NAMALWA (cell line): ENCODE measurements around the gene COQ9.
A peak's percentile ranks its signal among the peaks of the same experiment; 100 is the strongest.
"Not testable (repeated sequence)": the region's sequence is repeated elsewhere in the genome, so short reads cannot be mapped to it uniquely, and the experiment has no call there.

Source experiments
- DNase-seq: peaks from one replicate; pipeline ENCODE4 v3.0.0-alpha.2; 2015; ENCODE audit warnings: low spot score

The COQ9 gene

DNA sequence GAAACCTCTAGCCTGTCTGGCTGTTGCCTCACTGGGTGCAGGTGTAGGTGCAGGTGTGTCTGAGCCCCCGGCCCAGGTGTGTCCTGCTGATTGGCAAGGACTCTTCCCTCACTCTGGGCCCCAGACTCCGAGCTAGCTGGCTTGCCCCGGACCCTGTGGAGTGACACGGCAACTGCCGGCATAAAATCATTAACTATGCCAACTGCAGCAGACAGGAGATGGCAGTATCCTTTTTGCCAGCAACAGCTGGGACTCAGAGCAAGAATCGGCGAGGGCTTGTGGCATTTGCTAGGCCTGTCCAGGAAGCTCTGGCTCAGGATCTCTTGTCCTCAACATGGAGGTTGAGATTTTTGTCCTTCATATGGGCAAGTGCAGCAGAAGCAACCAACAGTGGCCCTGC is 20.9 kb upstream of the COQ9 start:
- DNase-seq = no peak

DNA sequence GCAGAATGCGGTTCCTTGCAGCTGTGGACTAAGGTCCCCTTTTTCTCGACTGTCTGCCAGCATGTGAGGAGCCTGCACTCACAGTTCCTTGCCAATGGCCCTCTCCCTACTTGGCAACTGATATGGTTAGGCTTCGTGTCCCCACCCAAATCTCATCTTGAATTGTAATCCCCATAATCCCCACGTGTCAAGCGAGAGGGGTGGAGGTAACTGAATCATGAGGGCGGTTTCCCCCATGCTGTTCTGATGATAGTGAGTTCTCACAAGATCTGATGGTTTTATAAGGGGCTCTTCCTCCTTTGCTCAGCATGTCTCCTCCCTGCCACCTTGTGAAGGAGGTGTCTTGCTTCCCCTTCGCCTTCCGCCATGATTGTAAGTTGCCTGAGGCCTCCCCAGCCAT is 20.0 kb upstream of the COQ9 start:
- no peak for DNase-seq

DNA sequence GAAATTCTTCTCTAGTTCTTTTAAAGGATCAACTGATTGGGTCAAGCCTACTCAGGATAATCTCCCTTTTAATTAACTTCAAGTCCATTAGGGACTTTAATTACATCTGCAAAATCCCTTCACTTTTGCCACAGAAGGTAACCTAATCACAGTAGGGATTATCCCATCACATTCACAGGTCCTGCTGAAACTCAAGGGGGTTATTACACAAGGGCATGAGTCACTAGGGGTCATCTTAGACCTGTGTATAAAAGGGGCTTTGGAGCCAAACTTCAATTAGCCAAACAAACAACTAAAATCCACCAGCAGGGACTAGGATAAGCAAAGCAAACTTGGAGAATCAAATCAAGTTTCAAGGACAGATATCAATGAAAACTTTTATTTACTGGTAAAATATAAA is 19.5 kb upstream of the COQ9 start:
- DNase-seq = no peak

DNA sequence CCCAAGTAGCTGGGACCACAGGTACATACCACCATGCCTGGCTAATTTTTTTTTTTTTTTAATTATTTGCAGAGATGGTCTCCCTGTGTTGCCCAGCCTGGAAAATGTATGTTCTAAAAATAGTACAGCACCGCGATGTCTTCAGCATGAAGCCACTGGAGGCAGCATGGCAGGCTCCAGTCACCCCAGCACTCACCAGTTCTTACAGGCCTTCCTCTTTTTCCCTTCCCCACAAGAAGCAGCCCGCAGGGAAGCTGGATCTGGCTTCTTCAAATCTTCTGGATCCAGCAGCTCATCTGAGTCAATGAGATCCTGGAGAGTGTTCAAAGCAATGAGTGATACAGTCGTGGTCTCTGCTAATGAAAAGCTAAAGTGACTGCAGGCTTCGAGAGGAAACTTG is 16.3 kb upstream of the COQ9 start:
- no peak for DNase-seq

DNA sequence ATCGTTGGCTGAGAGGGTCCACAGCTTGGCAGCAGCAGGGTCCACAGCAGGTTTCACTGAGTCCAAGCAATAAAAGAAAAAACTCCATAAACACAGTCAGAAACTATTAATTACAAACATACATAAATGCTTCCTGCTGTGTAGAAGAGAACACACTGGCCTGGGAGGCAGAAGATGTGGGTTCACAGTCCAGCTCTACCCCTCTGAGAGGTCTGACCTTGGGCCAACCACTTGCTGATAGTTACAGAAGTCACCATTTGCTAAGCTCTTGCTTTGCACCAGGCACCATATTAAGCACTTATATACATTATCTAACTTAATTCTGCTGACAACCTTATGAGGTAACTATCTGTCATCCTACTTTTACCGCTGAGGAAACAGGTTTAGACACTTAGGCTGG is 14.8 kb upstream of the COQ9 start:
- DNase-seq = no peak

DNA sequence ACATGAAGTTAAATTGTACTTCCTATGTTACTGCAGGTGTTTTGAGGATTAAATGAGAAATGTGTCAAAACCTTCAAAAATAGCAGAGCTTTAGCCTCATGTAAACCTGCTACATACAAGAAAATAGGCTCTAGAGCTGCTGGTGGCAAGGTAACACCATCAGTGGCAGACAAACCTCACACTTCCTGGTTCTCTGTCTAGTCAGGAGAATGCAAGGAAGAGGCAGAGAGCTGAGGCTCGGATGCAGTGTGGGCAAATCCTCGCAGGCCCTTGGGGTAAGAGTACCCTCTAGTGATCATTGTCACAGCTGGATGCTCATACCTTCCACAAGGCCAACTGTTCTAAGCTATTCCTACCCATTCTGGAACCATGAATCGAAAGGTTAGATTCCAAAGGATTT is 14.3 kb upstream of the COQ9 start:
- no peak for DNase-seq

DNA sequence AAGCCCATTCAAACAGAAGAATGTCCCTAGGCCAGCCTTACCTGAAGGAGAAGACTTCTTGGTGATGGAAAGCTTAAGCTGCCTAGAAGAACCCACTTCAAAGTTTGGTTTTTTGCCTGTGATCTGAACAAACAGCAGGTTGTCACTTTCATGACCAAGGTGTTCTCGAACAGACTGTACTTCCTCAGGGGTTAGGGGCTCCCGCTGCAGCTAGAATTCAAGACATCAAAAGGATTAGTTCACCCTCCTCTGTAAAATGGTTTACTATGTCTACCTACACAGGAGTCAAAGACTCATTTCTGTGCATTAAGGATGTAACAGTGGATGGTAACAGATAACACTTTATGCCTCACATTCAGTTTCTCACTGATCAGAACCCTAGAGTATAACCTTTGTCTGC is 13.3 kb upstream of the COQ9 start:
- DNase-seq = no peak

DNA sequence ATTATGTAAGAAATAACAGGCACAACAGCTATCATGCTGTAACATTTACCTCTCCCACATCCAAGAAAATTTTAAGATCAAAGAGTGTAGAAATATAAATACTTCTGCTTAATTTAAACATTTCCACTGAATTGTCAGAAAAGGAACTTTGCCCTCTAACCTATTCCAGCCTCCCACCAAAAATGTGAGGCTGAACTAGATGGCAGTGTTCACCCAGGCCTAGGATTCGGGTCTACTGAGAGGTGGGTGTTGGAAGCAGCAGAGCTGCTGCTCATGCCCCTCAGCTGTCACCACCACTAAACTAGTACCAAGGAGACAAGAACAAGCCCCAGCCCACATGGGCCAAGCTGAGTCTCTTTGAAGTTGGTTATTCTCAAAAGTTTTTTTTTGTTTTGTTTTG is 11.4 kb upstream of the COQ9 start:
- no peak for DNase-seq

DNA sequence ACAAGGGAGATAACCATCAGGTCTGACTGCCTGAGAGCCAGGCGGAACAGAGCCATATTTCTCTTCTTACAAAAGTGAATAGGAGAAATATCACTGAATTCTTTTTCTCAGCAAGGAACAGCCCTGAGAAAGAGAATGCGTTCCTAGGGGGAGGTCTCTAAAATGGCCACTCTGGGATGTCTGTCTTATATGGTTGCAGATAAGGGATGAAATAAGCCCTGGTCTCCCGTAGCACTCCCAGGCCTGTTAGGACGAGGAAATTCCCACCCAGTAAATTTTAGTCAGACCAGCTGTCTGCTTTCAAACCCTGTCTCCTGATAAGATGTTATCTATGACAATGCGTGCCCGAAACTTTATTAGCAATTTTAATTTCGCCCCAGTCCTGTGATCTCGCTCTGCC is 7.3 kb upstream of the COQ9 start:
- not testable (repeated sequence) for DNase-seq

DNA sequence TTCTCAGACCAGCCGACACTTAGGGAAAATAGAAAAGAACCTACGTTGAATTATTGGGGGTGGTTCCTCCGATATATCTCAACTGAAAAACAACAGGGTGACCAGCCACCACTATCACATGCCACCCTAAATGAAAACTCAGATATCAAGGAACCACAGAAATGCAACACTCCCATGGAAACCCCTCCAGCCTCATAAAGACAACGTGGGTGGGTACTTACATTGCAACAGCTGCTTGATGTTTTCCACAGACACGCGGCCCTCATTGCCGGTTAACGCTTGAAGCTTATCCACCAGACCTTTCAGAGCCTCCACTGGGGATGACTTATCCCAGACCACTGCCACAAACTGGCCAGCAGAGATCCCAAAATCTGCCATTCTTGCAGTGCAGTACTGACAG is 6.7 kb upstream of the COQ9 start:
- DNase-seq = not testable (repeated sequence)

DNA sequence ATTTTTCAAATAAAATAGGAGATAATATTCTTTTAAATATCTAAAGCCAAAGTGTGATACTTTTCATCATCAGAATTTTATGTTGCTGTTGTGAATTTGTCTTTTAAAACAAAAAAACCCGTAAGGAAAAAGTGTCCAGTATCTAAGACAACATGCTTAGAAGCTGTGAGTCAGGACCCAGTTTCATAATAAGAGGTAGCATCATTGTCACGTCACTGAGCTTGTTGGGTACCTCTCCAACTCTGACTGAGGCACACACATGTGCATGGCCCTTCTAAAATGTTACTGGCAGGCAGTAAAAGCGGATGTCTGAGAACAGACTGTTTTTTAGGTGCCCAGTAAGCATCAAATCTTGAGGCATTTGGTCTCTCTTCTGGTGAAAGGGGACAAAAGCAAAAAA is 2.6 kb upstream of the COQ9 start:
- DNase-seq = no peak

DNA sequence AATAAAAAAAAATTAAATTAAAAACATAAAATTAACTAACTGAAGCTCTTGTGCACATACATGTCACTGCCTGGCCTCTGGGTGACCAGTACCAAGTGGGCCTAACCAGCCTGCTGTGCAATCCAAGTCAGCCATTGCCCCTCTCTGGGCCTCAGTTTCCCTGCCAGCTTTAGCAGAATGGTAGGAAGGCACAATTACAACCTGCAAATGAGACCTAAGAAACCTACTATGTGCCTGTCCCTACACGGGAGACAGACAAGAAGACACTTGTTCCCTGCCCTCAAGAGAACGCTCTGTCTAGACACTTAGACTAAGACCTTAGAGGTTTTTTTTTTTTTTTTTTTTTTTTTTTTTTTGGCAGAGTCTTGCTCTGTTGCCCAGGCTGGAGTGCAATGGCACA is 1.8 kb upstream of the COQ9 start:
- no peak for DNase-seq

DNA sequence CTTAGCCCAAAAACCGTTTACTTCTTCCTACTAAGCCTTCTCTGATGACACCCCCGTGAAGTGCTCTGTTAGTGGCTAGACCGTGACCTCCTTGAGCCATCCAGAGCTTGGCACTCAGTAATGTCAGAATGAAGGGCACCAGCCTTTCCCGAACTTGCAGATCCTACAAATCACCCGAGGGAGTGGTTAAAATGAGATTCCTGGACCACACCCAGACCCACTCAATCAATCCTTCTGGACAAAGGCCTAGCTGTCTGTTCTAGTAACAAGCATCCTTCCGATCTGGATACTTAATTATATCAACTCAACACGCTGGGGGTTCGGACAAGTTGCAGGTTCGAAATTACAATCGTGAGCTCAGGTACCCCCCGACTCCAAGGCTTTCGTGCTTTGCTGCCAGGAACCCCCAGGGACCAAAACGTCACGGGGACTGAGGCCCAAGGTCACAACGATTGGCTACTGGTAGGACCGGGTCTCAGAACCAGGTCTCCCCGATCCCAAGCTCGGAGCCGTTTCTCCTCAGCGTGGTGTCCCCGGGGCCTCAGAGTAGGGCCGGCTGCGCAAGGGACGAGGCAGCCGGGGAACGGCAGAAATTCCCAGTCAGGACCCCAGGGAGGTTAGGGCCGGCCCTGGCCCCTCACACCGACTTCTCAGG is 621 bp upstream of the COQ9 start:
- DNase-seq = peak; percentile 76

DNA sequence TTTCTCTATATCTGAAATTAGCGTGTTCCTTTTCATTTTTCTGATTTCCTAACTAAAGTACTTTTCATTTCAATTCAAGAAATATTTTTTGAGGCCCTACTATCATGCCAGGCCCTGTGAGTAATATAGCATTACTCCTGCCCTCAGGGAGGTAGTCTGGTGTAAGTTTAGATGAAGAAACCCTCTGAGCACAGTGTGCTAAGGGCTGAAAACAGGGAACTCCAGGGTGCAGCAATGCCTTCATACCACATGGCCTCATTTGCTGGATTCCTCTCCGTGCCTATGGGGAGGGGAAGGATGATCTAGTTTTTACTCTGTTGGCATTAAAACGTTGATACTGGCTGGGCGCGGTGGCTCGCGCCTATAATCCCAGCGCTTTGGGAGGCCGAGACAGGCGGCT is 4.7 kb downstream of the COQ9 start:
- no peak for DNase-seq

DNA sequence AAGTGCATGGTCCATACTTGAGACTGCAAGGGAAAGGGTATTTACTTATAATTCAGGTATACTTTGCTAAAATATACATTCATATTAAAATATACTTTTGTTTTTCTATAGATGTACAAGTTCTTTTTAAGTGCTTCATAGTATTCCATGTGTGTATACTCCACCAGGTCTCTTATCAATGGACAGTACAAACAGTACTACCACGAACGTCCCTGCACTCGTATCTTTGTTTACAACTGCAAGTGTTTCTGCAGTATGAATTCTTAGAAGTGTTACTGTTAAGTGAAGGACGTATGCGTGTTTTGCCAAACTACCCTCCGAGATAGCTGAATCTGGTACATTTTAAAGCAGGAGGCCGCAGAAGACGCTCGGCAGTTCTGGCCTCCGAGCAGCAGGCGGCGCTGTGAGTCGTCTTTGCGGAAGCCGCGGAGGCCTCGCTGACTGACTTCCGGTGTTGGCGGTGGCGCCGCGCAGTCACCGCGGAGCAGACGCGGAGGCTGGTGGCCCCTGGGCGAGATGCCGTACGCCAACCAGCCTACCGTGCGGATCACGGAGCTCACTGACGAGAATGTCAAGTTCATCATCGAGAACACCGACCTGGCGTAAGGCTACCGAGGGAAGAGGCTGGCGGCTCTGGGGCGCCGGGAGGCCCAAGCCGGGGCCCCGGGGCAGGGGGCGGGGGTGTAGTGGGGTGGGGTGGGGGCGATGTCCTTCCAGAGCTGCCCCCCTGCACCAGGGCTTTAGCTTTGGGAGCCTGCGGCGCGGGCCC is 15.1 kb downstream of the COQ9 start, which contains the start of gene POLR2C:
POLR2C (plus strand) TSS at position 471 of the 769 bp plus-strand sequence; CDS start at position 517, 46 bp downstream.
- DNase-seq = peak; percentile 93

DNA sequence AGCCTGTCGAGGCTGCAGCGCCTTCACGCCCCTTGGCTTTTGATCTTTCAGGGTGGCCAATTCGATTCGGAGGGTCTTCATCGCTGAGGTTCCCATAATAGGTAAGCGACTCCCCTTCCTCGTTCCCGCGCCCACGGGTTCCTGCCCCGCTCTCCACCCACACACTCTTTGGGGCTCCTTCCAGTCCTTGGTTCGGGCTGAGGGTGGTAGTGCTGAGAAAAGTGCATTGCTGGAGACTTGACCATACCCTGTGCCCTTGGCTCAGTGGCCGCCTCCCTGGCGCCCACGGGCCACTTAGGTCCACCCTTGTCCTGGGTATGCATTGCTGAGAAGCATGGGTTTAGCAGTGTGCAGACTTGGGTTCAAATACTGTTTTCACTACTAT is 15.7 kb downstream of the COQ9 start:
- DNase-seq = no peak

DNA sequence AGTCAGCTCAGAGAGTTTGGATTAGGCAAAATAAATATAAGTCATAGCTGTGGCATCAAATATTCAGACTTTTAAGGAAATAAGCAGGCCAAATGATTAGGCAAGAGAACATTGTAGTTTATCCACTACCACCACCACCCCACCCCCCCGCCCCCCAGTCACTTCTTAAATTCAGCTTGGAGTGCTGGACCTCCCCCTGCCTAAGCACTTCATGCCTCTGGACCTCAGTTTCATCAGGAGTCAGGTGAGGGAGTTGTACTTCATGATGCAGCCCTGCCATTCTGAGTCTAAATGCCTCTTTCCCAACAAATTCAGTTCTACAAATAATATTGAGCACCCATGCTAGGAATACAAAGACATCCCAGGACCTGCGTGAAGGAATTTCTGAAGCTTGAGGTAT is 17.2 kb downstream of the COQ9 start:
- DNase-seq = no peak

DNA sequence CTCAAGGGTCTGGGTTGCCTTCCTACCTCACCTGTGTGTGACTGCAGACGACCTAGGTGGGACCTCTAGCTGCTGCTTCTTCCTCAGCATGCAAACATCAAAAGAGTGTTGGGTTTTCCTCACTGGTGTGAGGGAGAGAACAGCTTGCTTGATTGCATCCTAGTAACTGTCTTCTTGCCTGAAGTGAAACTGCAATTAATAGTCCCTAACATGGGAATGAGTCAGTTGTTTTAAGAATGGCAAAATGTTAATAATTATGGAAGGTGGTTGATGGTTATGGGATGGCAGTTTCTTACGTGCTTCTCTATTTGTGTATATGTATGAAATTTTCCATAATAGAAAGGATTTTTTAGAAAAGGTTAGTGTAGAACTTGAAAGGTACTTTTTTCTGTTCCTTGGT is 21.1 kb downstream of the COQ9 start:
- no peak for DNase-seq

DNA sequence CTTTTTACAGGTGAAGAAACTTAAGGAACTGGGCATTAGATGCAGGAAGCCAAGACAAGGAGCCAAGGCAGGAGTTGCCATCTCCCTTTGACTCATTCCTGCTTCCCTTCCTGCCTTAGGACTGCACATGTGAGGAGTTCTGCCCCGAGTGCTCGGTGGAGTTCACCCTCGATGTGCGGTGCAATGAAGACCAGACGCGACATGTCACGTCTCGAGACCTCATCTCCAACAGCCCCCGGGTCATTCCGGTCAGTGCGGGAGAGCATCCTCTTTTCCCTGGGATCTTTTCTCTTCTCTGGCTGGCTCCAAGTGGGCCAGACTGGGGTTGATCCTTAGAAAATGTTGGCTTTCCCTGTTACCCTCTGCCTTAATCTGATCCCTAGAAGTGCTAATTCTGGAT is 21.8 kb downstream of the COQ9 start:
- DNase-seq = no peak

DNA sequence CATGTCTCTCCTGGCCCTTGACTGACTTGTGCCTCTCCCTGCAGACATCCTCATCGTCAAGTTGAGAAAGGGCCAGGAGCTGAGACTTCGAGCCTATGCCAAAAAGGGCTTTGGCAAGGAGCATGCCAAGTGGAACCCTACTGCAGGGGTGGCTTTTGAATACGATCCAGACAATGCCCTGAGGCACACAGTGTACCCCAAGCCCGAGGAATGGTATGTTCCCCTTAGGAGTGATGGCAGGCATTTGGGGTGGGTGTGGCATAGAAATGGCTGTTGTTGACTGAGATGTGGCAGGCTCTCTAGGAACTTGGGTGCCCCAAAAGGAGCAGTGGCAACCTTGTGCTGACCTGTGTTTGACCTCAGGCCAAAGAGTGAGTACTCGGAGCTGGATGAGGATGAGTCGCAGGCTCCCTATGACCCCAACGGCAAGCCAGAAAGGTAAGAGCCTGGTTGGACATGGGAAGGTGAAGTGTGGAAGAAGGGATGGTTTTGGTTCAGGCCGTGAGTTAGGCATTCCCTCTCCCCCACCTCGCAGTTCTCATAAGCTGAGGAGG is 22.7 kb downstream of the COQ9 start:
- DNase-seq = no peak

DNA sequence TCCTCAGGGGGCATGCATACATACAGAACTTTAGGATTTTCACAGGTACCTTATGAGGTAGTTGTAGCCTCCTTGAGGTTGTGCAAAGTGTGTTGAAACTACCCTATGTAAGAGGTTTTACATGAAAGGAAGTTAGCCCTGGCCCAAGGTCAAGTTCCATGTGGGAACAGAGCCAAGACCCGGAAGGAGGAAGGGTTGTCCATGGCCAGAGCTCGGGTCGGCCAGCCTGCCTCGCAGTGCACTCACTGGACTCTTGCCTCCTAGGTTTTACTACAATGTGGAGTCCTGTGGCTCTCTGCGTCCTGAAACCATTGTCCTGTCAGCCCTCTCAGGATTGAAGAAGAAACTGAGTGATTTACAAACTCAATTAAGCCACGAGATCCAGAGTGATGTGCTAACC is 23.4 kb downstream of the COQ9 start:
- DNase-seq = no peak

DNA sequence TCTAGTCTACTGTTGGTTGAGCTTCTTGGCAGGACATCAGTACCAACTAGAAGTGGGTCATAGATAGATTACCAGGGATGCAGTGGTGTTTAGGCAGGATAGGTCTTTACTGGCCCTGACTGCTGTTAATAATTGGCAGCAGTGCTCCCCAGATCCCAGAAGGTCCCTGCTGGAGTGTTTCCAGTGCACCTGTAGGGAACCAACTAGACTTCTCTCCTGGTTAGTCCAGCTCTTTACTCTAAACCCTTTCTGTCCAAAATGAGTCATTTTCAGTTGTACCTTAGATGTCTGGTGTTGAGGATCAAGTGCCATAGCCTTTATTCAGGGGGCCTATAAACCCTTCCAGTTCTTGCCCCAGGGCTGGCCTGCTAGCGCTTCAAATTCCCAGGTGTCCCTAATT is 23.9 kb downstream of the COQ9 start:
- DNase-seq = no peak

DNA sequence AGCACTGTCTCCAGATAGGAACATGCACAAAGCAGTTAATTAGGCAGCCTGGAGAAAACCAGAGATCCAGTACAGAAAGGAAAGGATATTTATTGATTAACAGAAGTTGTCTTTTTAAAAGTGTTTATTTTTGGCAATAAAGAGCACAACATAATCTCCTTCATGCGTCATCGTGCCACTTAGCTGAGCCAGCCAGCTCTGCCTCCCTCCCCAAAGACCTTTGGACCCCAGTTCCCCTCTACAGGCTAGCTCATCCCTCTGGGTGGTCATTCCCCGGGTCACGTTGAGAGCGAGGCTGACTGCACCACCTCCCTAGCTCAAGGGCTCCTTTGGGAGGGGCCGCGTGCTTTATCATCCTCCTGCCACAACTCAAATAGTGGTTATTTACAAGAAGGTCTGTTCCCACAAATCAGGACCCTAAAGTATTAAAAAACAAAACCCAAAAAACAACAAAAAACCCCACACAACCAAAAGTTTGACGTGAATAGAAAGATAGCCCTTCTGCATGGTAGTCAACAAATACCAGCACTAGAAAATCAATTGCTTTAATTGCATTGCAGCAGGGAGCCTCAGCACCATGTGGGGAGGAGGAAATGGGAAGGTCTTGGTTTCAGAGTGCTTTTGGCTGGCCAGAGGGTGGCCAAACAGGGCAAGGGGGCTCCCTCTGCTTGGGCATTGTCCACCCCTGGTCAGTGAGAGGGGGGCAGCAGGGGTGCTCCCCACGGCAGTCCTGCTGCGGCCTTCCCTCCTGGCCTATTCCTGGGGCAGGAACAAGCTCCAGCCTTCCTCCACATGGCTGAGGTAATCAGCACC is 24.8 kb downstream of the COQ9 start:
- no peak for DNase-seq
